ENCODE measurements around the gene CDK19. TPM values are rescaled to one million over a fixed set of nuclear protein-coding genes. Genes with fewer than 3 reads are reported as not detected.

The CDK19 gene
- total and polyA plus RNA-seq, 2 of the 13 experiments (the other 11 are each of a cell fraction or from before 2014, with no cell fraction given) = 13.4 to 27.0 TPM

- no peak for TF ChIP-seq KAT8 (CRISPR knock-in tag; IDR thresholded peaks at IDR 0.05)
- peak; percentile 55; the same call in 1 of the 2 replicates for TF ChIP-seq NCOR1 (IDR thresholded peaks at IDR 0.05; ENCODE audit: borderline replicate concordance, low read length)
- peak; percentile 42; the same call in 1 of the 2 replicates for TF ChIP-seq BCL6 (CRISPR knock-in tag; IDR thresholded peaks at IDR 0.05)
- peak; percentile 38; the same call in 1 of the 2 replicates for TF ChIP-seq RCOR2 (CRISPR knock-in tag; IDR thresholded peaks at IDR 0.05)
- TF ChIP-seq ZNF629 (CRISPR knock-in tag; conservative IDR thresholded peaks at IDR 0.05) = no peak; the same call in 1 of the 2 replicates
- TF ChIP-seq, protein P1, sequence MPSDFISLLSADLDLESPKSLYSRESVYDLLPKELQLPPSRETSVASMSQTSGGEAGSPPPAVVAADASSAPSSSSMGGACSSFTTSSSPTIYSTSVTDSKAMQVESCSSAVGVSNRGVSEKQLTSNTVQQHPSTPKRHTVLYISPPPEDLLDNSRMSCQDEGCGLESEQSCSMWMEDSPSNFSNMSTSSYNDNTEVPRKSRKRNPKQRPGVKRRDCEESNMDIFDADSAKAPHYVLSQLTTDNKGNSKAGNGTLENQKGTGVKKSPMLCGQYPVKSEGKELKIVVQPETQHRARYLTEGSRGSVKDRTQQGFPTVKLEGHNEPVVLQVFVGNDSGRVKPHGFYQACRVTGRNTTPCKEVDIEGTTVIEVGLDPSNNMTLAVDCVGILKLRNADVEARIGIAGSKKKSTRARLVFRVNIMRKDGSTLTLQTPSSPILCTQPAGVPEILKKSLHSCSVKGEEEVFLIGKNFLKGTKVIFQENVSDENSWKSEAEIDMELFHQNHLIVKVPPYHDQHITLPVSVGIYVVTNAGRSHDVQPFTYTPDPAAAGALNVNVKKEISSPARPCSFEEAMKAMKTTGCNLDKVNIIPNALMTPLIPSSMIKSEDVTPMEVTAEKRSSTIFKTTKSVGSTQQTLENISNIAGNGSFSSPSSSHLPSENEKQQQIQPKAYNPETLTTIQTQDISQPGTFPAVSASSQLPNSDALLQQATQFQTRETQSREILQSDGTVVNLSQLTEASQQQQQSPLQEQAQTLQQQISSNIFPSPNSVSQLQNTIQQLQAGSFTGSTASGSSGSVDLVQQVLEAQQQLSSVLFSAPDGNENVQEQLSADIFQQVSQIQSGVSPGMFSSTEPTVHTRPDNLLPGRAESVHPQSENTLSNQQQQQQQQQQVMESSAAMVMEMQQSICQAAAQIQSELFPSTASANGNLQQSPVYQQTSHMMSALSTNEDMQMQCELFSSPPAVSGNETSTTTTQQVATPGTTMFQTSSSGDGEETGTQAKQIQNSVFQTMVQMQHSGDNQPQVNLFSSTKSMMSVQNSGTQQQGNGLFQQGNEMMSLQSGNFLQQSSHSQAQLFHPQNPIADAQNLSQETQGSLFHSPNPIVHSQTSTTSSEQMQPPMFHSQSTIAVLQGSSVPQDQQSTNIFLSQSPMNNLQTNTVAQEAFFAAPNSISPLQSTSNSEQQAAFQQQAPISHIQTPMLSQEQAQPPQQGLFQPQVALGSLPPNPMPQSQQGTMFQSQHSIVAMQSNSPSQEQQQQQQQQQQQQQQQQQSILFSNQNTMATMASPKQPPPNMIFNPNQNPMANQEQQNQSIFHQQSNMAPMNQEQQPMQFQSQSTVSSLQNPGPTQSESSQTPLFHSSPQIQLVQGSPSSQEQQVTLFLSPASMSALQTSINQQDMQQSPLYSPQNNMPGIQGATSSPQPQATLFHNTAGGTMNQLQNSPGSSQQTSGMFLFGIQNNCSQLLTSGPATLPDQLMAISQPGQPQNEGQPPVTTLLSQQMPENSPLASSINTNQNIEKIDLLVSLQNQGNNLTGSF (CRISPR knock-in tag; IDR thresholded peaks at IDR 0.05) = no peak
- no peak for TF ChIP-seq ZNF605 (CRISPR knock-in tag; IDR thresholded peaks at IDR 0.05)
- TF ChIP-seq ZSCAN30 (CRISPR knock-in tag; IDR thresholded peaks at IDR 0.05) = no peak
- no peak for TF ChIP-seq SATB2 (CRISPR knock-in tag; IDR thresholded peaks at IDR 0.05)
- no peak for TF ChIP-seq EEA1 (CRISPR knock-in tag; IDR thresholded peaks at IDR 0.05; ENCODE audit: borderline replicate concordance)
- peak; percentile 70; the same call in 1 of the 2 replicates for TF ChIP-seq ZSCAN29 (CRISPR knock-in tag; conservative IDR thresholded peaks at IDR 0.05)
- no peak for TF ChIP-seq ATF3 (CRISPR knock-in tag; IDR thresholded peaks at IDR 0.05)
- peak; percentile 64; the same call in 1 of the 2 replicates for TF ChIP-seq GFI1 (CRISPR knock-in tag; IDR thresholded peaks at IDR 0.05; ENCODE audit: borderline replicate concordance)
- no peak for TF ChIP-seq POLR2A (IDR thresholded peaks at IDR 0.05; ENCODE audit: insufficient read depth in 1 of 2, low read depth in 2 of 2, low read length in 2 of 2)
- no peak for TF ChIP-seq EED (CRISPR knock-in tag; IDR thresholded peaks at IDR 0.05)
- TF ChIP-seq, protein P2, sequence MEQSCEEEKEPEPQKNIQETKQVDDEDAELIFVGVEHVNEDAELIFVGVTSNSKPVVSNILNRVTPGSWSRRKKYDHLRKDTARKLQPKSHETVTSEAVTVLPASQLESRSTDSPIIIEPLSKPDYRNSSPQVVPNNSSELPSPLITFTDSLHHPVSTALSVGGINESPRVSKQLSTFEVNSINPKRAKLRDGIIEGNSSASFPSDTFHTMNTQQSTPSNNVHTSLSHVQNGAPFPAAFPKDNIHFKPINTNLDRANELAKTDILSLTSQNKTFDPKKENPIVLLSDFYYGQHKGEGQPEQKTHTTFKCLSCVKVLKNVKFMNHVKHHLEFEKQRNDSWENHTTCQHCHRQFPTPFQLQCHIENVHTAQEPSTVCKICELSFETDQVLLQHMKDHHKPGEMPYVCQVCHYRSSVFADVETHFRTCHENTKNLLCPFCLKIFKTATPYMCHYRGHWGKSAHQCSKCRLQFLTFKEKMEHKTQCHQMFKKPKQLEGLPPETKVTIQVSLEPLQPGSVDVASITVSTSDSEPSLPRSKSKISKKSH (CRISPR knock-in tag; IDR thresholded peaks at IDR 0.05; ENCODE audit: borderline replicate concordance) = no peak
- TF ChIP-seq, protein P3, sequence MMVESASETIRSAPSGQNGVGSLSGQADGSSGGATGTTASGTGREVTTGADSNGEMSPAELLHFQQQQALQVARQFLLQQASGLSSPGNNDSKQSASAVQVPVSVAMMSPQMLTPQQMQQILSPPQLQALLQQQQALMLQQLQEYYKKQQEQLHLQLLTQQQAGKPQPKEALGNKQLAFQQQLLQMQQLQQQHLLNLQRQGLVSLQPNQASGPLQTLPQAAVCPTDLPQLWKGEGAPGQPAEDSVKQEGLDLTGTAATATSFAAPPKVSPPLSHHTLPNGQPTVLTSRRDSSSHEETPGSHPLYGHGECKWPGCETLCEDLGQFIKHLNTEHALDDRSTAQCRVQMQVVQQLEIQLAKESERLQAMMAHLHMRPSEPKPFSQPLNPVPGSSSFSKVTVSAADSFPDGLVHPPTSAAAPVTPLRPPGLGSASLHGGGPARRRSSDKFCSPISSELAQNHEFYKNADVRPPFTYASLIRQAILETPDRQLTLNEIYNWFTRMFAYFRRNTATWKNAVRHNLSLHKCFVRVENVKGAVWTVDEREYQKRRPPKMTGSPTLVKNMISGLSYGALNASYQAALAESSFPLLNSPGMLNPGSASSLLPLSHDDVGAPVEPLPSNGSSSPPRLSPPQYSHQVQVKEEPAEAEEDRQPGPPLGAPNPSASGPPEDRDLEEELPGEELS (CRISPR knock-in tag; IDR thresholded peaks at IDR 0.05) = peak; percentile 69; the same call in 1 of the 2 replicates
- TF ChIP-seq, protein P4, sequence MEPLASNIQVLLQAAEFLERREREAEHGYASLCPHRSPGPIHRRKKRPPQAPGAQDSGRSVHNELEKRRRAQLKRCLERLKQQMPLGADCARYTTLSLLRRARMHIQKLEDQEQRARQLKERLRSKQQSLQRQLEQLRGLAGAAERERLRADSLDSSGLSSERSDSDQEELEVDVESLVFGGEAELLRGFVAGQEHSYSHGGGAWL (CRISPR knock-in tag; IDR thresholded peaks at IDR 0.05) = no peak
- TF ChIP-seq FOXC1 (CRISPR knock-in tag; IDR thresholded peaks at IDR 0.05; ENCODE audit: borderline replicate concordance) = no peak
- TF ChIP-seq ZNF34 (CRISPR knock-in tag; IDR thresholded peaks at IDR 0.05; ENCODE audit: borderline replicate concordance) = no peak
- TF ChIP-seq FIP1L1 (IDR thresholded peaks at IDR 0.05; ENCODE audit: borderline replicate concordance, insufficient read depth, low read depth, low read length) = no peak
These were observed 59.8 kb downstream of the CDK19 start (continued) for GRCh38 chr6:110755411-110755834.

Measured in HepG2 (cell line).